A549 (cell line): Measurements from ENCODE around the gene ZNF234. TPM values are rescaled to one million over a fixed set of nuclear protein-coding genes. Genes with fewer than 3 reads are reported as not detected.

ENCODE experiments used
- ATAC-seq, 2 experiments: fragments of 200-7000 bp in 1 of 2; fragments of >200 bp in 1 of 2; cut with Nextera tagmentation in 1 of 2; cut with Tn5 transposase in 1 of 2; 3 replicates each; pipeline versions ENCODE4 v1.8.0 to v1.9.1; 2018 to 2020; ENCODE audit warnings: mild to moderate bottlenecking in 1 of 2, moderate library complexity in 1 of 2
- CTCF ChIA-PET: fragments of 300-600 bp; sonication (Branson Sonifier 250); formaldehyde crosslinking; extraction: SDS; loops from one replicate; lab custom pipeline; 2021; ENCODE audit warnings: antibody characterized with exemption, inconsistent platforms; lab: Yijun Ruan, JAX
- POLR2A ChIA-PET: fragments of 350-600 bp; formaldehyde crosslinking; extraction: SDS; loops from one replicate; lab custom pipeline; 2021; ENCODE audit warnings: antibody characterized with exemption, inconsistent platforms; lab: Yijun Ruan, JAX
- DNase-seq, 2 experiments: peaks; one replicate each; pipeline versions ENCODE4 v3.0.0 to v3.0.0-alpha.2; 2011 to 2016; ENCODE audit warnings: low read depth in 1 of 2, low spot score in 1 of 2
- FAIRE-seq: peaks from 2 replicates; lab custom pipeline; 2011; peaks lifted over from hg19 to GRCh38; lab: Jason Lieb, UNC
- H3K27ac ChIP-seq, 2 experiments: fragments of >200 bp; sonication (Bioruptor Twin); formaldehyde crosslinking; 3 replicates each; pipeline ENCODE4 v1.5.1; 2016 to 2017
- H3K4me1 ChIP-seq: fragments of >200 bp; sonication (Bioruptor Twin); formaldehyde crosslinking; 3 replicates; pipeline ENCODE4 v1.6.1; 2016
- H3K4me2 ChIP-seq: fragments of >200 bp; sonication (Bioruptor Twin); formaldehyde crosslinking; 3 replicates; pipeline ENCODE4 v1.6.1; 2016
- H3K4me3 ChIP-seq: fragments of >200 bp; sonication (Bioruptor Twin); formaldehyde crosslinking; 3 replicates; pipeline ENCODE4 v1.5.1; 2016
- H3K9me3 ChIP-seq: fragments of >200 bp; sonication (Bioruptor Twin); formaldehyde crosslinking; 3 replicates; pipeline ENCODE4 v1.6.1; 2016
- BCL3 ChIP-seq: fragments of >200 bp; sonication (Bioruptor Twin); formaldehyde crosslinking; IDR thresholded peaks from 3 replicates; pipeline ENCODE4 v1.6.1; 2016
- BHLHE40 ChIP-seq: IDR thresholded peaks from 2 replicates; pipeline ENCODE4 v1.6.1; 2012; ENCODE audit warnings: low read depth, low read length, inconsistent platforms
- CBX8 ChIP-seq: fragments of 200-600 bp; sonication (generic); IDR thresholded peaks from 2 replicates; pipeline ENCODE4 v1.6.1; 2016
- CEBPB ChIP-seq, 2 experiments: fragments of >200 bp in 1 of 2; sonication (Bioruptor Twin) in 1 of 2; formaldehyde crosslinking in 1 of 2; IDR thresholded peaks; 2 replicates each; pipeline ENCODE4 v1.6.1; 2012 to 2016
- CHD2 ChIP-seq: fragments of 150-350 bp; IDR thresholded peaks from 2 replicates; pipeline ENCODE4 v1.6.1; 2014; ENCODE audit warnings: low read length; ENCODE audit not compliant: partially characterized antibody
- EHF ChIP-seq: fragments of 250-450 bp; sonication (Bioruptor Pico); IDR thresholded peaks from 2 replicates; pipeline ENCODE4 v1.5.0; 2020; ENCODE audit warnings: mild to moderate bottlenecking
- EP300 ChIP-seq, 2 experiments: fragments of >200 bp; sonication (Bioruptor Twin); formaldehyde crosslinking; IDR thresholded peaks; 2 replicates in 1 of 2; 3 replicates in 1 of 2; pipeline ENCODE4 v1.6.1; 2016 to 2017
- FOSL2 ChIP-seq, 2 experiments: fragments of 450-650 bp in 1 of 2; fragments of >200 bp in 1 of 2; sonication (Bioruptor Twin) in 1 of 2; formaldehyde crosslinking; IDR thresholded peaks; 2 replicates each; pipeline versions ENCODE4 v1.5.0 to v1.6.1; 2016 to 2020; ENCODE audit warnings: mild to moderate bottlenecking in 1 of 2, moderate library complexity in 1 of 2
- FOXS1 ChIP-seq: fragments of 250-450 bp; sonication (Bioruptor Pico); IDR thresholded peaks from 2 replicates; pipeline ENCODE4 v1.5.0; 2020; ENCODE audit warnings: mild to moderate bottlenecking, moderate library complexity
- GATA3 ChIP-seq: IDR thresholded peaks from 2 replicates; pipeline ENCODE4 v1.6.1; 2012; ENCODE audit warnings: borderline replicate concordance
- HES2 ChIP-seq: fragments of >200 bp; sonication (Bioruptor Twin); formaldehyde crosslinking; IDR thresholded peaks from 2 replicates; pipeline ENCODE4 v1.6.1; 2016
- HOXA7 ChIP-seq: fragments of 250-450 bp; sonication (Bioruptor Pico); IDR thresholded peaks from 2 replicates; pipeline ENCODE4 v1.5.0; 2020; ENCODE audit warnings: mild to moderate bottlenecking, moderate library complexity
- HOXB13 ChIP-seq: fragments of 250-450 bp; sonication (Bioruptor Pico); IDR thresholded peaks from 2 replicates; pipeline ENCODE4 v1.5.0; 2020; ENCODE audit warnings: low read depth, mild to moderate bottlenecking, moderate library complexity
- HOXB5 ChIP-seq: fragments of 250-450 bp; sonication (Bioruptor Pico); IDR thresholded peaks from 2 replicates; pipeline ENCODE4 v1.5.0; 2020; ENCODE audit warnings: mild to moderate bottlenecking, moderate library complexity
- MAZ ChIP-seq: fragments of 150-350 bp; IDR thresholded peaks from 2 replicates; pipeline ENCODE4 v1.6.1; 2014; ENCODE audit warnings: antibody characterized with exemption, low read depth, low read length, borderline replicate concordance
- MYC ChIP-seq: IDR thresholded peaks from 2 replicates; pipeline ENCODE4 v1.6.1; 2012; ENCODE audit warnings: mild to moderate bottlenecking, inconsistent platforms, low read length, improper control_type of control experiment, borderline replicate concordance
- NFE2L2 ChIP-seq: fragments of 150-350 bp; conservative IDR thresholded peaks from 2 replicates; pipeline ENCODE4 v1.6.1; 2014; ENCODE audit warnings: low read length
- NPAS2 ChIP-seq: fragments of 250-450 bp; sonication (Bioruptor Pico); IDR thresholded peaks from 2 replicates; pipeline ENCODE4 v1.8.0; 2022; ENCODE audit warnings: mild to moderate bottlenecking, moderate library complexity, borderline replicate concordance
- PBX3 ChIP-seq: IDR thresholded peaks from 2 replicates; pipeline ENCODE4 v1.6.1; 2012
- POLR2A ChIP-seq: IDR thresholded peaks from 2 replicates; pipeline ENCODE4 v1.6.1; 2012; ENCODE audit warnings: mild to moderate bottlenecking, low read length
- POLR2AphosphoS2 ChIP-seq: conservative IDR thresholded peaks from 2 replicates; pipeline ENCODE4 v1.6.1; 2012; ENCODE audit warnings: low read length, improper control_type of control experiment, inconsistent platforms
- RARB ChIP-seq: fragments of 250-450 bp; sonication (Bioruptor Pico); IDR thresholded peaks from 2 replicates; pipeline ENCODE4 v1.8.0; 2021; ENCODE audit warnings: mild to moderate bottlenecking, moderate library complexity
- RFX5 ChIP-seq: fragments of 450-650 bp; IDR thresholded peaks from 2 replicates; pipeline ENCODE4 v1.7.1; 2014; ENCODE audit warnings: antibody characterized with exemption, mild to moderate bottlenecking, moderate library complexity
- TFCP2L1 ChIP-seq: fragments of 250-450 bp; sonication (Bioruptor Pico); IDR thresholded peaks from 2 replicates; pipeline ENCODE4 v1.5.0; 2021; ENCODE audit warnings: mild to moderate bottlenecking
- TP53 ChIP-seq: fragments of 250-450 bp; sonication (Bioruptor Pico); IDR thresholded peaks from 2 replicates; pipeline ENCODE4 v1.5.0; 2021; ENCODE audit warnings: mild to moderate bottlenecking, moderate library complexity
- ZNF302 ChIP-seq: fragments of 250-450 bp; sonication (Bioruptor Pico); IDR thresholded peaks from 2 replicates; pipeline ENCODE4 v1.9.0; 2021; ENCODE audit warnings: inconsistent platforms, mild to moderate bottlenecking, moderate library complexity
- WGBS: methylation state at CpG from one replicate; pipeline ENCODE4 v1.1.6; 2017; ENCODE audit errors: missing lambda C conversion rate; 5-methylcytosine and 5-hydroxymethylcytosine counted together
- polyA plus RNA-seq, 4 experiments: library from polyadenylated mRNA; depleted of rRNA in 3 of 4; stranded (reverse); fragments of >200 nt; fragmentation: RNase III in 1 of 4; extraction: RNeasy Plus Mini Kit Qiagen cat#74134 plus additional on column Dnase treatment in 1 of 4; gene quantifications; 2 replicates in 3 of 4; 3 replicates in 1 of 4; pipeline ENCODE4 v1.2.3, GENCODE V29; 2011 to 2017
- TF ChIP-seq, protein P1 (sequence below): fragments of 150-350 bp; IDR thresholded peaks from 2 replicates; pipeline ENCODE4 v1.6.1; 2014; ENCODE audit warnings: low read depth, mild to moderate bottlenecking, low read length
- TF ChIP-seq, protein P2 (sequence below): fragments of 250-450 bp; sonication (Bioruptor Pico); IDR thresholded peaks from 2 replicates; pipeline ENCODE4 v1.5.0; 2021; ENCODE audit warnings: mild to moderate bottlenecking, moderate library complexity, borderline replicate concordance

ZNF234 gene
- polyA plus RNA-seq, 2 of the 4 experiments (the other 2 are of a cell fraction), result 4.7 to 6.2 TPM

- no peak for ATAC-seq
- POLR2A ChIA-PET, result no interaction called here
- no peak for TF ChIP-seq NPAS2 (CRISPR knock-in tag)
- TF ChIP-seq, all 56 proteins: peak for 0
- WGBS, result 83% methylated on average over 6 of the region's 6 CpGs
- DNase-seq (no peak), FAIRE-seq (no peak)
- Histone ChIP-seq H3K4me3 (no peak overlapping the region), H3K4me2 (no peak overlapping the region), H3K9me3 (peaks cover 39% of the 10 kb centered on the region; the same call in 2 of the 3 replicates), H3K27ac (no peak overlapping the region), H3K4me1 (no peaks in the 10 kb centered on the region)
- CTCF ChIA-PET, result no interaction called here
Observed at GRCh38 chr19:44190020-44190419, 48.7 kb downstream of the ZNF234 start.

DNA sequence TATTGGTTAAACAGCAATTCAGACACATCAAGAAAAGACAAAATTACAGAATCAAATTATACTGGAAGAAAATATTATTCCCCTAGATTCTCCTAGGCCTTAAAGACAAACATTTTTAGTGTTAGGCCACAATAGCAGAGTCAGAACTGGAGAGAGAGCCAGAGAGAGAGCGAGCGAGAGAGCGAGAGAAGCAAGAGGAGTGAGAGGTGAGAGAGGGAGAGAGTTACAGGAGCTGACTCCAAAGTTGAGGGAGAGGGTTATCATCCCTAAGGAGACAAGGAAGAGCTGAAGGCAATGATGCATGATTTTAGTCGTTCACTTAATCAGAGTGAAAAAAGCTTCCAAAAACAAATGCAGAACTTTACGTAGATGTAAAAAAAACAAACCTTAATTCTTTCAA is 50.8 kb downstream of the ZNF234 start:
- Histone ChIP-seq H3K4me2 (no peak overlapping the region), H3K4me1 (no peaks in the 10 kb centered on the region), H3K27ac (no peak overlapping the region), H3K9me3 (peaks cover 35% of the 10 kb centered on the region; the same call in 2 of the 3 replicates), H3K4me3 (no peak overlapping the region)
- POLR2A ChIA-PET, result no interaction called here
- FAIRE-seq (no peak), DNase-seq (no peak), ATAC-seq (no peak)
- CTCF ChIA-PET, result no interaction called here
- WGBS, result 34% methylated on average over 5 of the region's 5 CpGs
- TF ChIP-seq HOXA7 (CRISPR knock-in tag) (no peak), MYC (no peak), NFE2L2 (no peak), EP300 (IDR thresholded peaks at IDR 0.05) (no peak), PBX3 (no peak), ZNF302 (CRISPR knock-in tag) (no peak), TP53 (CRISPR knock-in tag) (no peak), POLR2AphosphoS2 (no peak), FOXS1 (CRISPR knock-in tag) (no peak), GATA3 (no peak), CBX8 (no peak), FOSL2 (IDR thresholded peaks at IDR 0.05) (no peak), FOSL2 (CRISPR knock-in tag; IDR thresholded peaks at IDR 0.05) (no peak), RFX5 (no peak)
- TF ChIP-seq, protein P1, sequence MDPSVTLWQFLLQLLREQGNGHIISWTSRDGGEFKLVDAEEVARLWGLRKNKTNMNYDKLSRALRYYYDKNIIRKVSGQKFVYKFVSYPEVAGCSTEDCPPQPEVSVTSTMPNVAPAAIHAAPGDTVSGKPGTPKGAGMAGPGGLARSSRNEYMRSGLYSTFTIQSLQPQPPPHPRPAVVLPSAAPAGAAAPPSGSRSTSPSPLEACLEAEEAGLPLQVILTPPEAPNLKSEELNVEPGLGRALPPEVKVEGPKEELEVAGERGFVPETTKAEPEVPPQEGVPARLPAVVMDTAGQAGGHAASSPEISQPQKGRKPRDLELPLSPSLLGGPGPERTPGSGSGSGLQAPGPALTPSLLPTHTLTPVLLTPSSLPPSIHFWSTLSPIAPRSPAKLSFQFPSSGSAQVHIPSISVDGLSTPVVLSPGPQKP, result no peak

- H3K4me3 ChIP-seq, result no peak overlapping the region
- no peak overlapping the region for H3K4me2 ChIP-seq
- no peak for ATAC-seq
- H3K9me3 ChIP-seq, result peaks cover 32% of the 10 kb centered on the region
- ChIA-PET CTCF (no interaction called here), POLR2A (no interaction called here)
- TF ChIP-seq HOXB5 (no peak), BHLHE40 (no peak), HOXB13 (CRISPR knock-in tag) (no peak), TFCP2L1 (CRISPR knock-in tag) (no peak), CEBPB (IDR thresholded peaks at IDR 0.05) (no peak), ZNF302 (CRISPR knock-in tag) (no peak), MAZ (no peak), NPAS2 (CRISPR knock-in tag) (no peak), BCL3 (no peak), CHD2 (no peak), HES2 (no peak), EHF (no peak), RARB (CRISPR knock-in tag) (no peak), POLR2A (no peak)
- TF ChIP-seq, protein P2, sequence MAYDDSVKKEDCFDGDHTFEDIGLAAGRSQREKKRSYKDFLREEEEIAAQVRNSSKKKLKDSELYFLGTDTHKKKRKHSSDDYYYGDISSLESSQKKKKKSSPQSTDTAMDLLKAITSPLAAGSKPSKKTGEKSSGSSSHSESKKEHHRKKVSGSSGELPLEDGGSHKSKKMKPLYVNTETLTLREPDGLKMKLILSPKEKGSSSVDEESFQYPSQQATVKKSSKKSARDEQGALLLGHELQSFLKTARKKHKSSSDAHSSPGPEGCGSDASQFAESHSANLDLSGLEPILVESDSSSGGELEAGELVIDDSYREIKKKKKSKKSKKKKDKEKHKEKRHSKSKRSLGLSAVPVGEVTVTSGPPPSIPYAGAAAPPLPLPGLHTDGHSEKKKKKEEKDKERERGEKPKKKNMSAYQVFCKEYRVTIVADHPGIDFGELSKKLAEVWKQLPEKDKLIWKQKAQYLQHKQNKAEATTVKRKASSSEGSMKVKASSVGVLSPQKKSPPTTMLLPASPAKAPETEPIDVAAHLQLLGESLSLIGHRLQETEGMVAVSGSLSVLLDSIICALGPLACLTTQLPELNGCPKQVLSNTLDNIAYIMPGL (CRISPR knock-in tag), result no peak
- DNase-seq, result no peak
- FAIRE-seq, result peak; percentile 46
- H3K27ac ChIP-seq, result no peak overlapping the region
- no peaks in the 10 kb centered on the region for H3K4me1 ChIP-seq
Observed at GRCh38 chr19:44196772-44197171, 55.4 kb downstream of the ZNF234 start.
